Ishikawa (cell line): ENCODE measurements around the gene LPGAT1.

Experiments used
- CEBPB ChIP-seq: IDR thresholded peaks from 2 replicates; pipeline ENCODE4 v1.6.1; 2012
- CREB1 ChIP-seq: IDR thresholded peaks from 2 replicates; pipeline ENCODE4 v1.6.1; 2012; ENCODE audit warnings: low read depth
- EGR1 ChIP-seq: IDR thresholded peaks from 2 replicates; pipeline ENCODE4 v1.6.1; 2012
- EP300 ChIP-seq: IDR thresholded peaks from 2 replicates; pipeline ENCODE4 v1.6.1; 2012; ENCODE audit warnings: borderline replicate concordance
- FOXM1 ChIP-seq: IDR thresholded peaks from 2 replicates; pipeline ENCODE4 v1.6.1; 2012; ENCODE audit warnings: low read depth, borderline replicate concordance
- MAX ChIP-seq: IDR thresholded peaks from 2 replicates; pipeline ENCODE4 v1.6.1; 2012
- NFIC ChIP-seq: IDR thresholded peaks from 2 replicates; pipeline ENCODE4 v1.6.1; 2012
- RAD21 ChIP-seq: IDR thresholded peaks from 2 replicates; pipeline ENCODE4 v1.6.1; 2012; ENCODE audit warnings: low read depth
- TAF1 ChIP-seq: IDR thresholded peaks from 2 replicates; pipeline ENCODE4 v1.6.1; 2012; ENCODE audit warnings: low read depth, mild to moderate bottlenecking
- TCF12 ChIP-seq: IDR thresholded peaks from 2 replicates; pipeline ENCODE4 v1.6.1; 2012; ENCODE audit warnings: low read depth
- TEAD4 ChIP-seq: IDR thresholded peaks from 2 replicates; pipeline ENCODE4 v1.6.1; 2012
- USF1 ChIP-seq: IDR thresholded peaks from 2 replicates; pipeline ENCODE4 v1.6.1; 2012
- YY1 ChIP-seq: IDR thresholded peaks from 2 replicates; pipeline ENCODE4 v1.6.1; 2012; ENCODE audit warnings: low read depth
- ZBTB7A ChIP-seq: IDR thresholded peaks from 2 replicates; pipeline ENCODE4 v1.6.1; 2012; ENCODE audit warnings: low read depth
- TF ChIP-seq, protein P1 (sequence below): IDR thresholded peaks from 2 replicates; pipeline ENCODE4 v1.6.1; 2012; ENCODE audit warnings: low read depth, mild to moderate bottlenecking

Gene LPGAT1

DNA sequence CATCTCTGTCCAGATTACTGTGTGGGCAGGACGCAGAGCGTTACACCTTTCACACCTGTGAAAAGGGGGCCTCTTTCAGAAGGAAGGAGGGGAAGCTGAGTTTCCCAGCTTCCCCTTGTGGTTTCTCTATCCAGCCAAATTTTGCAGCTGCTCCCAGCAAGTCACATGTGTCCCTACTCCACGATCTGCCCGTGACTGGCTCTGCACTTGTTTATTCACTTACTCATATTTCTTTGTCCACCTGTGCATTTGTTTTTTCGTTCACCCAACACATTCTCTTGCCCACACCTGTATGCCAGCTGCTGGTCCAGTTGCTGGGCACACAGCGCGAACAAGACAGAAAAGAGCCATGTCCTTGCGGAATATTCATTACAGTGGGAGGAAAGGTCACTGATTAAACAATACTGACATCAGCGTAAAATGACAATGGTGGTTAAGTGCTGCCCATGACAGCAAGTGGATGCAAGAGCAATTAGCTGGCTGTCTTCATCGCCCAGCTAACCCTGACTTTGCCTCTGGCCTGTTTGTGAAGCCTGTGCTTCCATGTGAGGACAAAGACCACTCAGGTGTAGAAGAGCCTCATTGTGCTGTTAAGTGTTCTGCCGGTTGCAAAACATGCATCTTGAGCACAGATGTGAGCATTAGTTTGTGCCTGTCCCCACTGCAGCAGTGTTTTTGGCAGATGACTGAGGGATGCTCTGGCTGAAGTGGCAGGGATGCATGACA, 126.6 kb downstream of the LPGAT1 start:
- TF ChIP-seq, protein P1, sequence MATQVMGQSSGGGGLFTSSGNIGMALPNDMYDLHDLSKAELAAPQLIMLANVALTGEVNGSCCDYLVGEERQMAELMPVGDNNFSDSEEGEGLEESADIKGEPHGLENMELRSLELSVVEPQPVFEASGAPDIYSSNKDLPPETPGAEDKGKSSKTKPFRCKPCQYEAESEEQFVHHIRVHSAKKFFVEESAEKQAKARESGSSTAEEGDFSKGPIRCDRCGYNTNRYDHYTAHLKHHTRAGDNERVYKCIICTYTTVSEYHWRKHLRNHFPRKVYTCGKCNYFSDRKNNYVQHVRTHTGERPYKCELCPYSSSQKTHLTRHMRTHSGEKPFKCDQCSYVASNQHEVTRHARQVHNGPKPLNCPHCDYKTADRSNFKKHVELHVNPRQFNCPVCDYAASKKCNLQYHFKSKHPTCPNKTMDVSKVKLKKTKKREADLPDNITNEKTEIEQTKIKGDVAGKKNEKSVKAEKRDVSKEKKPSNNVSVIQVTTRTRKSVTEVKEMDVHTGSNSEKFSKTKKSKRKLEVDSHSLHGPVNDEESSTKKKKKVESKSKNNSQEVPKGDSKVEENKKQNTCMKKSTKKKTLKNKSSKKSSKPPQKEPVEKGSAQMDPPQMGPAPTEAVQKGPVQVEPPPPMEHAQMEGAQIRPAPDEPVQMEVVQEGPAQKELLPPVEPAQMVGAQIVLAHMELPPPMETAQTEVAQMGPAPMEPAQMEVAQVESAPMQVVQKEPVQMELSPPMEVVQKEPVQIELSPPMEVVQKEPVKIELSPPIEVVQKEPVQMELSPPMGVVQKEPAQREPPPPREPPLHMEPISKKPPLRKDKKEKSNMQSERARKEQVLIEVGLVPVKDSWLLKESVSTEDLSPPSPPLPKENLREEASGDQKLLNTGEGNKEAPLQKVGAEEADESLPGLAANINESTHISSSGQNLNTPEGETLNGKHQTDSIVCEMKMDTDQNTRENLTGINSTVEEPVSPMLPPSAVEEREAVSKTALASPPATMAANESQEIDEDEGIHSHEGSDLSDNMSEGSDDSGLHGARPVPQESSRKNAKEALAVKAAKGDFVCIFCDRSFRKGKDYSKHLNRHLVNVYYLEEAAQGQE: no peak
- TF ChIP-seq RAD21 (no peak), YY1 (no peak), ZBTB7A (no peak)

DNA sequence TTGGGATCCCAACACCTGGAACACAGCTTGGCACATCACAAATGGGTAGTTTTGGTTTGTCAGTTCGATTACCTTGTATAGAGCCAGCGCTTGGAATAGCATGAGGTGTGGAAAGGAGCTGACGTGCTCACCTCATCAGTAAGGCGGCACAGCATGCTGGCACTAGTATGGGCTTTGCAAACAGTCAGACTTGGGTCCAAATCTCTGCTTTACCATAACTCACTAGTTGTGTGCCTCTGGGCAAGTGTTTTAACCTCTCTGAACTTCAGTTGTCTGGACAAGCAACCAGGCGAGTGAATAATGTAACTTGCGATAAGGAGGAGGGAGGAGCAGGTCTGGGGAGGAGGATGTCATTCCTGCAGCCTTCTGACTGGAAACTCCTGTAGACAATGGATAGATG, 128.8 kb downstream of the LPGAT1 start:
- TF ChIP-seq NFIC (no peak), TEAD4 (no peak), CREB1 (no peak), RAD21 (no peak), ZBTB7A (no peak), FOXM1 (no peak)
- TF ChIP-seq, protein P1: no peak

GRCh38 chr1:211699059-211699458, 131.5 kb downstream of the LPGAT1 start:
- TF ChIP-seq ZBTB7A (no peak), YY1 (no peak), TAF1 (no peak), MAX (no peak), TCF12 (no peak), CEBPB (no peak), FOXM1 (no peak), NFIC (no peak), USF1 (no peak), TEAD4 (no peak), EGR1 (no peak)

- no peak for TF ChIP-seq EP300
- no peak for TF ChIP-seq TEAD4
- peak; percentile 98 for TF ChIP-seq RAD21
- peak; percentile 71 for TF ChIP-seq MAX
- no peak for TF ChIP-seq FOXM1
- no peak for TF ChIP-seq YY1
- TF ChIP-seq EGR1: no peak
- TF ChIP-seq CREB1: no peak
Observed at GRCh38 chr1:211698161-211699026, 132.2 kb downstream of the LPGAT1 start.

- no peak for TF ChIP-seq NFIC
- TF ChIP-seq MAX: no peak
- TF ChIP-seq CEBPB: no peak
- TF ChIP-seq ZBTB7A: no peak
- TF ChIP-seq TCF12: no peak
- TF ChIP-seq TAF1: no peak
- TF ChIP-seq FOXM1: no peak
- no peak for TF ChIP-seq YY1
- TF ChIP-seq CREB1: no peak
- TF ChIP-seq USF1: no peak
- TF ChIP-seq TEAD4: no peak
- TF ChIP-seq, protein P1: no peak
- no peak for TF ChIP-seq EGR1
- no peak for TF ChIP-seq RAD21
- TF ChIP-seq EP300: no peak
Observed at GRCh38 chr1:211697356-211697755, 133.2 kb downstream of the LPGAT1 start.
